SK-N-DZ (cell line): ENCODE results near the gene PCBP1. TPM values are rescaled to one million over a fixed set of nuclear protein-coding genes. Genes with fewer than 3 reads are reported as not detected.
A peak's percentile ranks its signal among the peaks of the same experiment; 100 is the strongest.
"Not testable (repeated sequence)": the region's sequence is repeated elsewhere in the genome, so short reads cannot be mapped to it uniquely, and the experiment has no call there.

Source experiments
- DNase-seq: peaks from one replicate; pipeline ENCODE4 v3.0.0-alpha.2; 2015; ENCODE audit warnings: low spot score
- polyA plus RNA-seq, 2 experiments: library from polyadenylated mRNA; depleted of rRNA; stranded (reverse); fragments of >200 nt; gene quantifications; 2 replicates each; pipeline ENCODE4 v1.2.3, GENCODE V29; 2014

PCBP1 gene
- polyA plus RNA-seq (2014; cell fraction: cytosol; rRNA removed) = 43.7 and 50.5 TPM in 2 replicates
- 25.4 and 55.6 TPM in 2 replicates for polyA plus RNA-seq (2014; cell fraction: nucleus; rRNA removed)

DNA sequence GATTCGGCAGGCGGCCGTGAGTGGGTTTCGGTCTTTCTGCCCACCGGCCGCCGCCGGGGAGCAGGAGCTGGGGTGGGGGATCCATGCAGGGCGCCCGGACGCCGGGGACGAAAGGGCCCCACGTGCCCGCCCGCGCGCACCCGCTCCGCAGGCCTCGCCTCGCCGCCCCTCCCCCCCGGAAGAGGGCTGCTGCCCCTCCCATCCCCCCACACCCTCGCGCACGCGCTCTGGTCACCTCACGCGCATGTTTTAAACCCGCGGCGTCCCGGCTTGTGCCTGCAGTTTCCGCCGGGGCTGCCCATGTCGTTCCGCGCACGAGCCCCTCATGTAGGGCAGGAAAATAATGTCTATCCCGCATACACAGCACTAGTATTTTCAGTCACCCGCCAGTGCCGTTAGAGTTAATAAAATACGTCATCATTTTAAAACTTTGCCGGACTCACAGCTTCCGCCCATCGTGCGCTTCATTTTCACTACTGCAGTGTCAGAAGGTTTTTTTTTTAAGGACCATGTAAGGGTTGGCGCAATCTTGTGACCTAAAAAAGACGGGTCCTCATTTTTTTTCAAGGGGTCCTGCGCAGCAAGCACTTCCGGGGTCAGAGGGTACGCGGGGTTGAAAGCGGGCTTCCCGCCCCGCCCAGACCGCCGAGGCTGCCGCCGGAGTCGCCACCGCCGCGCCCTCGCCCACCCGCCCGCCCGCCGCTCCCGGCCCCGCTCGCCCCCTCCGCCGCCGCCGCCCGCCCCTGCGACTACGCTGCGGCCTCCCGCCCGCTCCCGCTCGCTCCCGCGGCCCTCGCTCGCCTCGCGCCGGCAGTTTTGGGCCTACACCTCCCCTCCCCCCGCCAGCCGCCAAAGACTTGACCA lies at the start of gene PCBP1:
PCBP1 (plus strand) TSS at position 640 of the 864 bp plus-strand sequence. CDS start 267 bp downstream, outside the sequence.
- DNase-seq = peak; percentile 93

- no peak for DNase-seq
Measured at GRCh38 chr2:70039366-70039765, 47.9 kb upstream of the PCBP1 start.

DNA sequence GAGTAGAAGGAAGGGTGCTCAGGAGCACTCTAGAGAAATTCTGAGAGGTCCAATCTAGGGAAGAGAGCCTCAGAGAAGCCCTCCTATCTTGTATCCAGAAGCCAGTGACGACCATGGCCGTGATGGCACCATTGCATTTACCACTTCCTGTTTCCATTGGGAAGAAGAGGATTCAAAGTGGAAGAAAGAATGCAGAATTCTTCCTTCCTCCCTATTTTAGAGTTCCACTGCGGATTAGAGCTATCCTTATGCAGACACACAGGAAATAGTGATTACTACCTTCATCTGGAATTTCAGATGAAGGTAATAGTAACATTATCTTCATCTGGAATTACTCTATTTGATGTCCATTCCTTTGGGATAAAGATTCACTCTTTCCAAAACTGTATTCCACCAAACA lies 45.6 kb upstream of the PCBP1 start:
- DNase-seq = no peak

GRCh38 chr2:70042246-70042645 lies 45.0 kb upstream of the PCBP1 start:
- no peak for DNase-seq

GRCh38 chr2:70043252-70043875 lies 43.9 kb upstream of the PCBP1 start:
- no peak for DNase-seq

DNA sequence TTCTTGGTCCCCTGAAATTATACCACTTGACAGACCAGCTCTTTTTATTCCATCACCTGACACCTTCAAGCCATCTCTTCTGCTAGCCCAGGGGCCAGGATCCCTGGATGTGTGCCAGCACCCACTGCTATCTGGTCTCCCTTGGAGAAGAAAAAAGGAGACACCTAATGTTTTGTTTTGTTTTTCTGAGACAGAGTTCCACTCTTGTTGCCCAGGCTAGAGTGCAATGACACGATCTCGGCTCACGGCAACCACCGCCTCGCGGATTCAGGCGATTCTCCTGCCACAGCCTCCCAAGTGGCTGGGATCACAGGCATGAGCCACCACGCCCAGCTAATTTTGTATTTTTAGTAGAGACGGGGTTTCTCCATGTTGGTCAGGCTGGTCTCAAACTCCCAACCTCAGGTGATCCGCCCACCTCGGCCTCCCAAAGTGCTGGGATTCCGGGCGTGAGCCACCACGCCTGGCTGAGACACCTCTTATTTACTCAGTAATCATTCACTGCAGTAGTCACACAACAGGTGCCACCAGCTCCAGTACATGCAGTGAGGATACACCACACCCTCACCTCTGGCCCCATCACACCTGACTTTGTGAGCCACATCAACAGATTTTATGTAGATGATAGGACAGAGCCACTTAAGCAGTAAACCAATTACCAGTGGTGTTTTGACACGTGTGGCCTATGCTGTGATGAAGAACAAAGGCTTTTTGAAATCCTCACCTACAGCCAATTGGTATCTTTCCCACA lies 42.8 kb upstream of the PCBP1 start:
- no peak for DNase-seq

DNA sequence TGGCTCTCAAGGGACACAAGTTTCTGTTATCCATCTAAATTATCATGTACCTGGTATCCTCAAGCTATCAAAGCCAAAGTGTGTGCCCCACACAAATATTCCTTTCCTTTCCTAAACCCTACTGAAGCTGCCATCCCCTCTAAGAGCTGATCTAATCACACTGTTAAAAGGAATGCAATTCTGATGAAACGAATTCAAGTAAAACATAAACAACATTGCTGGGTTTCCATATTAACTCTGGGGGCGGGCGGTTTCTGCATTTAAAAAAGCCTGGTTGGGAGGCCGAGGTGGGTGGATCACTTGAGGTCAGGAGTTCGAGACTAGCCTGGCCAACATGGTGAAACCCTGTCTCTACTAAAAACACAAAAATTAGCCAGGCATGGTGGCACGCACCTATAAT lies 41.9 kb upstream of the PCBP1 start:
- no peak for DNase-seq

- no peak for DNase-seq
Measured at GRCh38 chr2:70045932-70046331, 41.3 kb upstream of the PCBP1 start.

- no peak for DNase-seq
Measured at GRCh38 chr2:70046534-70046933, 40.7 kb upstream of the PCBP1 start.

DNA sequence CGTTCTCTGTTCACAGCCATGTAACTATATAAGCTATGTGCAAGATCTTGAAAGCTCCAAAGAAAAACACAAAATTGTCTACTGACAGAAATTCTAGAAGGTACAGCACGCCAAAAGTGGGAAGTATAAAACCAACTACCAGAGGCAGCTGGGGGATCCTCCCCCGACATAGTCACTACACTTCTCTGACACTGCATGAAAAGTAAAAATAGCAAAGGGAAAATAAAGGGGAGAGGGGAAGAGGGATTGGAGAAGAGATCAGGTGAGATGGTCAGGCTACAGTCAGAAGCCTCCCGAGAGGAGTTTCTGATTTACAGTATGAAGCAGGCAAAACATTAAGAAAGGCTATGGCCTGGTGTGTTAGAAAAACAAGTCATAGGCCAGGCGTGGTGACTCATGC lies 39.8 kb upstream of the PCBP1 start:
- DNase-seq = no peak

DNA sequence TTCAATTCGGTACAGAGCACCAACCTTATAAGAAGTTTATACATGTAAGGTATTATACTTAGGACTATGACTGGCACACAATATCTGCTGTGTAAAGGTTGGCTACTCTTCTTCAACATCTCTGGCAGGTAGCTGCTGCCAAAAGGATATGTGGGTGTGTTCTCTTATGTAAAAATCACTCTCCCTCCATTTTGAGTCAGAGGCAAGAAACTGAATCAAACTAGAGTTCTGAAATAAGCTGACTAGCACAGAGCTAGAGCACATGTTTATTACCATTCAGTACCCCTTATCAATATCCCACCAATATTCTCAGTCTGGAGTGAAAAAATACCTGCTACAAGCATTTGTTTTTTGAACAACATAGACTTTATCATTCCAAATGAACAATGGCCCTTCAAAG lies 38.0 kb upstream of the PCBP1 start:
- no peak for DNase-seq

- no peak for DNase-seq
Measured at GRCh38 chr2:70050631-70051425, 36.4 kb upstream of the PCBP1 start.

- DNase-seq = not testable (repeated sequence)
Measured at GRCh38 chr2:70055259-70055658, 32.0 kb upstream of the PCBP1 start.

GRCh38 chr2:70061317-70061716 lies 26.0 kb upstream of the PCBP1 start:
- no peak for DNase-seq

DNA sequence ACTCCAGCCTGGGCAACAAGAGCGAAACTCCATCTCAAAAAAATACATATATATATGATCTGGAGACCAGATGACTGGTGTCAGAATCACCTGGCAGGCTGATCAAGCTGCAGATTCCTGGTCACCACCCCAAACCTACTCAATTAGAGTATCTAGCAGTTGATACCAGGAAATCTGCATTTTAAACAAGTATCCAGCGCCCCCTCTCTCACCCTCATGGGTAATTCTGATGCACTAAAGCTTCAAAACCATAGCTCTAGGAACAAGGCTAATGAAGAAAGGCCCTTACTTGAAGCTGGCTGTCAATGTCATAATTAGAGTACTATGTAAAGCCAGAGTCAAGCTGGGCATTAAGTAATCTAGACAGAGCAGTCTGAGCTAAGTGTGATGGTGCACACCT lies 25.0 kb upstream of the PCBP1 start:
- DNase-seq = no peak

DNA sequence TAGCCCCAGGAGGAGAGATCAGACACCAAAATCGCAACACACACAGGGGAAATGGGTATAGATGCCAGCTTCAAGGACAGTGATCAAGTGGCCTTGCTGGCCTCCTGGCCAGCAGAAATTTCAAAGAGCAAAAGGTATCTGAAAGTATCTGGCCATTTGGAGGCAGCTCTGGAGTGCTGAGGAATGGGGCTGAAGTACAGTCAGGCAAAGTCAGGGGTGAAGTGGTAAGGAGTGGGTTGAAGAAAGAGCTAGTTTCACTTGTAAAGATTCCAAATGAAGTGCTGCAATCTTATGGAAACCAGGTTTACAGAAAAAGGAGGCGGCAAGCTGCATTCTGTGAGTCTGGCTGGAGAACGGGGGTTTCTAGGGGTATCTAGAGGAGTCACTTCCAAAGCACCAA lies 19.2 kb upstream of the PCBP1 start:
- no peak for DNase-seq

GRCh38 chr2:70069049-70069448 lies 18.2 kb upstream of the PCBP1 start:
- DNase-seq = no peak

GRCh38 chr2:70070542-70071268 lies 16.6 kb upstream of the PCBP1 start:
- peak; percentile 78 for DNase-seq

- no peak for DNase-seq
Measured at GRCh38 chr2:70073493-70073892, 13.8 kb upstream of the PCBP1 start.

GRCh38 chr2:70078384-70078783 lies 8.9 kb upstream of the PCBP1 start:
- no peak for DNase-seq
